ENCODE data around the gene INO80E. TPM values are rescaled to one million over a fixed set of nuclear protein-coding genes. Genes with fewer than 3 reads are reported as not detected.
A peak's percentile ranks its signal among the peaks of the same experiment; 100 is the strongest.

INO80E gene
- total RNA-seq, 1 experiment from 2014 or later: 94.1 TPM

DNA sequence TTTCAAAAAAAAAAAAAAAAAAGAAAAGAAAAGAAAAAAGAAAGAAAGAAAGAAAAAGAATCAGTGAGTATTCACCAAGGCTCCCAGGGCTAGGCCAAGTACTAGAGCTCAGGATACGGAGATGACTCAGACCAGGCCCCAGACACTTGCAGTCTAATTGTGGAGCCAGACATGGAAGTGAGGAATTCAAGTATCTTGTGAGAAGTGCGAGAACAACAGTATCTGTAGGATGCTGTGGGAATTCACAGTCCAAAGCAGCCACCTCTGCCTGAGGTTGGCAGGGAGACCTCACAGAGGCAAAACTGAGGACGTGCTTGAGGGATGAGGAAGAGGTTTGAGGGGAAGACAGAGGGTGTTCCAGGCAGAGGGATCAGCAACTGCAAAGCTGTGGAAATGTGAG lies 55.5 kb downstream of the INO80E start:
- Histone ChIP-seq H3K4me2 (ENCODE audit: insufficient read depth, insufficient read length, low read length) (no peak overlapping the region), H3K9ac (ENCODE audit: extremely low read depth, insufficient read length, low read length) (no peak overlapping the region)
- peaks cover 20% of the 10 kb centered on the region for H3K27me3 Mint-ChIP-seq (ENCODE audit: low read depth)

More for the DNA sequence above, 55.5 kb downstream of the INO80E start:
- Histone ChIP-seq H2AFZ (ENCODE audit: low read length) (no peak overlapping the region), H3K9me3 (ENCODE audit: control insufficient read depth, low read depth, low read length) (no peaks in the 10 kb centered on the region), H3K56ac (ENCODE audit: insufficient read length, low read depth, low read length) (no peak overlapping the region), H3K4ac (ENCODE audit: low read depth, low read length) (no peak overlapping the region), H4K20me1 (ENCODE audit: control insufficient read depth, insufficient read depth, insufficient read length) (no peaks in the 10 kb centered on the region), H3K27me3 (ENCODE audit: insufficient read depth, low read length) (no peaks in the 10 kb centered on the region), H4K8ac (replicated peaks; ENCODE audit: insufficient read length, low read depth, low read length) (no peak overlapping the region), H3K79me1 (ENCODE audit: insufficient read depth, low read depth, low read length, poor library complexity, severe bottlenecking) (no peaks in the 10 kb centered on the region), H2BK5ac (ENCODE audit: insufficient read length, low read length) (no peak overlapping the region), H3K4me1 (ENCODE audit: insufficient read depth, low read length) (no peaks in the 10 kb centered on the region), H2BK12ac (ENCODE audit: insufficient read length, low read depth, low read length) (no peak overlapping the region), H2BK15ac (ENCODE audit: low read depth, low read length) (no peak overlapping the region), H3K23ac (ENCODE audit: insufficient read length, low read depth, low read length) (no peak overlapping the region), H3K18ac (ENCODE audit: insufficient read length, low read depth, low read length) (no peak overlapping the region), H3T11ph (ENCODE audit: low read length) (no peak overlapping the region), H2AK5ac (ENCODE audit: insufficient read length, low read length) (no peak overlapping the region), H2BK20ac (ENCODE audit: low read depth, low read length, poor library complexity, severe bottlenecking) (no peak overlapping the region), H3K23me2 (ENCODE audit: insufficient read length, low read depth, low read length, poor library complexity, severe bottlenecking) (peaks cover 9% of the 10 kb centered on the region), H4K5ac (ENCODE audit: insufficient read length, low read depth, low read length) (no peak overlapping the region), H3K14ac (ENCODE audit: insufficient read depth, low read length) (no peak overlapping the region), H2BK120ac (ENCODE audit: low read depth, low read length, poor library complexity, severe bottlenecking) (no peak overlapping the region), H4K91ac (ENCODE audit: insufficient read length, low read depth, low read length) (no peak overlapping the region), H3K27ac (ENCODE audit: insufficient read length, low read depth, low read length) (no peak overlapping the region), H3K79me2 (ENCODE audit: insufficient read depth, low read length) (no peaks in the 10 kb centered on the region)
- TF ChIP-seq, protein P1, sequence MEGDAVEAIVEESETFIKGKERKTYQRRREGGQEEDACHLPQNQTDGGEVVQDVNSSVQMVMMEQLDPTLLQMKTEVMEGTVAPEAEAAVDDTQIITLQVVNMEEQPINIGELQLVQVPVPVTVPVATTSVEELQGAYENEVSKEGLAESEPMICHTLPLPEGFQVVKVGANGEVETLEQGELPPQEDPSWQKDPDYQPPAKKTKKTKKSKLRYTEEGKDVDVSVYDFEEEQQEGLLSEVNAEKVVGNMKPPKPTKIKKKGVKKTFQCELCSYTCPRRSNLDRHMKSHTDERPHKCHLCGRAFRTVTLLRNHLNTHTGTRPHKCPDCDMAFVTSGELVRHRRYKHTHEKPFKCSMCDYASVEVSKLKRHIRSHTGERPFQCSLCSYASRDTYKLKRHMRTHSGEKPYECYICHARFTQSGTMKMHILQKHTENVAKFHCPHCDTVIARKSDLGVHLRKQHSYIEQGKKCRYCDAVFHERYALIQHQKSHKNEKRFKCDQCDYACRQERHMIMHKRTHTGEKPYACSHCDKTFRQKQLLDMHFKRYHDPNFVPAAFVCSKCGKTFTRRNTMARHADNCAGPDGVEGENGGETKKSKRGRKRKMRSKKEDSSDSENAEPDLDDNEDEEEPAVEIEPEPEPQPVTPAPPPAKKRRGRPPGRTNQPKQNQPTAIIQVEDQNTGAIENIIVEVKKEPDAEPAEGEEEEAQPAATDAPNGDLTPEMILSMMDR (conservative IDR thresholded peaks at IDR 0.05): no peak
- H3K36me3 Mint-ChIP-seq (ENCODE audit: insufficient read depth in 1 of 3, low read depth in 3 of 3): no peaks in the 10 kb centered on the region
- H3K4me3 Mint-ChIP-seq: peak overlapping the region in 1 of 2 experiments; percentile 25; a peak in 3 of 5 replicates
- H3K4me1 Mint-ChIP-seq: peaks cover 13 to 20% of the 10 kb centered on the region in 2 experiments
- DNase-seq: no peak
- no CpG with 5 or more reads among the region's 3 CpGs for WGBS (ENCODE audit: extremely low coverage, insufficient read length, low lambda C conversion rate)
- H3K9me3 Mint-ChIP-seq: no peaks in the 10 kb centered on the region
- no peak overlapping the region for H3K27ac Mint-ChIP-seq
